Activated CD4-positive, alpha-beta T cell treated with anti-CD3 and anti-CD28 coated beads, Interleukin-2, Interleukin-6, amounts not matched to agents 100 ng/mL and 50 ng/mL, durations not matched to agents 16 hours and 8 hours (primary cell): Measurements from ENCODE around the gene PC.

ENCODE experiments used
- DNase-seq: peaks from one replicate; pipeline ENCODE4 v3.0.0-alpha.2; 2020

The PC gene

DNA sequence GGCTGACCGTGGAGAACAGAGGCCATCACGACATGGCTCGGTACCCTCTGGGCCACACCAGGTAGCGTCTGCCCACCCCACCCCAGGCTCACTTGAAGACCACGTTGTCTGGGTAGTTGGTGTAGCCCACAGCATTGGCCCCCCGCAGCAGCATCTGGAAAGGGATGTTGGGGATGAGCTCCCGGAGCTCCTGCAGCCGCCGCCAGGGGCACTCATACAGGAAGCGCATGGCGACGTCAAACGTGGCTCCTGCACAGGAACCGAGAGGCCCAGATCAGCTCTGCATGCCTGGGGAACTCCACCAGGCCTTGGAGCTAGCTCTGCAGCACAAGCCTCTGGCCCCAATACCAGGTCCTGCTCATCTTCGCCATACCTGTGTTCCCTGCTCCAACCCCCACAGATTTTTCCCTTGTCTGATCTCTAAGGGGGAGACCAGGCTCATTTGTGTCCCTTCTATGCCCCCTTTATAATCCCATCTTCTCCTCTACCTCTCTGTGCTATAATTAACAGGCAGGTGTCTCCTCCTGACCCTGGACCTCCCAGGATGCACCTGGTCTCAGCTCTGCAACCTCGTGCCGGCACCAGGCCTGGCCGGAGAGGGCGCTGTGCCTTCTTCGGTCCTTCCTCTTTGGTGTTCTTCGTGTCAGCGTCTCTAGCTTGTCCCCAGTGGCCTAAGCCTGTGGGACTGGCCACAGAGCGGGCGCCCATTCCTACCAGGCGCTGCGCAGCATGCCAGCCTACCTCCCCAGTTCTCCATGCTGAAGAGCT is 106.3 kb downstream of the PC start:
- DNase-seq = peak; percentile 40

DNA sequence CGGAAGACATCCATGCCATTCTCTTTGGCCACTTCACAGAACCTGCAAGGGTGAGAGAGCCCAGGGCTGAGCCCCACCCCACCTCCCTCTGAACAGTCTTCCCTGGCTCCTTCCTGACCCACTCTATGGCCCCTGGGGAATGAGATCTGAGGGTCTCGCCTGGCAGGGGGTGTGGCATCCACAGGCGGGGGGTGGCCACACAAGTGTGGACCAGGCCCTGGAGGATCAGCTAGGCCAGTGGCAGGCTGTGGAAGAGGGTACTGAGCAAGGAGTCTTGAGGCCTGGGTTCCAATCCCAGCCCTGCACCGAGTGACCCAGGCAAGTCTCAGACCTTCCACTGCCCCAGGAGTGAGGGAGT is 107.0 kb downstream of the PC start:
- no peak for DNase-seq

DNA sequence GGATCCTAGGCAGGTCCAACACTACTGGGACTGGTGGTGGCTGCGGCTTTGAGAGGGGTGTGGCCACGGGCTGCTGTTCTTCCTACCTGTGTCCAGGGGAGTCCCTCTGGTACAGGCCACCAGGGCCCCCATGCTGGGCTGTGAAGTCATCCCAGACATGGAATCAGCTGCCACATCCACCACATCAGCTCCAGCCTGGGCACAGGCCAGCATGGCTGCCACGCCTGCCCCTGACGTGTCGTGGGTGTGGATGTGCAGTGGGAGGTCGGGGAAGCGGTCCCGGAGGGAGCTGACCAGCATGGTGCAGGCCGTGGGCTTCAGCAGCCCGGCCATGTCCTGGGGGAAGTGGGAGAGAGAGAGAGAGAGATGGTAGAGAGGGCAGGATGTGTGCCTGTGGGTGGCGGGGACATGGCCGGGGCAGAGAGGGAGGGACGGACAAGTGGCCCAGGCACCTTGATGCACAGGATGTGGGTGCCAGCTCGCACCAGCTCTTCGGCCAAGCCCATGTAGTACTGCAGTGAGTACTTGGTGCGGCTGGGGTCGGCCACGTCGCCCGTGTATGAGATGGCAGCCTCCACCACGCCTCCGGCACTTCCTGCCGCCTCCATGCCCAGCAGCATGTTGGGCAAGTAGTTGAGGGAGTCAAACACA is 107.5 kb downstream of the PC start:
- DNase-seq = no peak

DNA sequence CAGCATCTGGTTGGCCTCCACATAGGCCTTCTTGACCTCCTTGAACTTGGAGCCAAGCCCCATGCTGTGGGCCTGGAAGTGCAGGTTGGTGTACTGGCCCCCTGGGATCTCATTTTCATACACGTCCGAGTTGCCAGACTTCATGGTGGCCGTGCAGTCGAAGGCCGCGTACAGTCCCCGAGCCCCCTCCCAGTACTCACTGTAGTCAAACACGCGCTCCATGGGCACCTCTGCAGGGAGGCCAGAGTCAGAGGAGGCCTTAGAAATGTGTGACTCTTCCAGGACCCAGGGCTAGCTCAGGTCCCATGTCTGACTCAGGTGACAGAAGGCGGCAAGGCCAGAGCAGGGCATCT is 108.0 kb downstream of the PC start:
- DNase-seq = no peak

- DNase-seq = no peak
Observed at GRCh38 chr11:66849501-66850234, 108.5 kb downstream of the PC start.

DNA sequence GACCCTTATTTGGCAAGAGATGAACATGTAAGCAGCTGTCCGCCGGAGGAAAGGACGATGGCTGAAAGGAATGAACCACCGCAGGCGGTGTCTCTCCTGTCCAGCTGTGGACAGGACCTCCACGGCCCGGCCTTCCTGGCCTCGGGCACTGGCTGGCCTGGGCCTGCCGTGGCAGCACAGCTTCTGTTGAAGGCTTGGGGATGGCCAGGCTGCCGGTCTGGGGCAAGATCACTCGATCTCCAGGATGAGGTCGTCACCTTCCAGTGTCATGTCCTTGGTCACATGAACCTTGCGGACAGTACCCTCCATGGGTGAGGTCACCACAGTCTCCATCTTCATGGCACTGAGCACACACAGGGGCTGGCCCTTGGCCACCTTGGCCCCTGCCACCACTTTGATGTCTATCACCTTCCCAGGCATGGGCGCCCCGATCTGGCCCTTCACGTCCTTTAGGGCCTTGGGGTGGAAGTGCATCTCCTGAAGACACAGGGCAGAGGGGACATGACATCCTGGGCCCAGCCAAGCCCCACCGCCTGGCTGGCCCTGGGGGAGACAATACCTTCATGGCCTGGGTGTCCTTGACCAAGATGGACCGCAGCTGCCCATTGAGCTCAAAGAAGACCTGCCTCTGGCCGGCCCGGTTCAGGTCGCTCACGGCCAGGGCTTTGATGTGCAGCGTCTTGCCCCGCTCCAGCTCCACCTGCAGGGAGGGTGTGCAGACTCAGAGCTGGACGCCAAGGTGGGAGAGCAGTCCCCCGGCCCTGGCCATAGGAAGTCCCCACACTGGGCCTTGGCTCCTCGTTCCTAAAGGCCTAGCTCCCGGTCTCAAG is 109.3 kb downstream of the PC start:
- DNase-seq = no peak

DNA sequence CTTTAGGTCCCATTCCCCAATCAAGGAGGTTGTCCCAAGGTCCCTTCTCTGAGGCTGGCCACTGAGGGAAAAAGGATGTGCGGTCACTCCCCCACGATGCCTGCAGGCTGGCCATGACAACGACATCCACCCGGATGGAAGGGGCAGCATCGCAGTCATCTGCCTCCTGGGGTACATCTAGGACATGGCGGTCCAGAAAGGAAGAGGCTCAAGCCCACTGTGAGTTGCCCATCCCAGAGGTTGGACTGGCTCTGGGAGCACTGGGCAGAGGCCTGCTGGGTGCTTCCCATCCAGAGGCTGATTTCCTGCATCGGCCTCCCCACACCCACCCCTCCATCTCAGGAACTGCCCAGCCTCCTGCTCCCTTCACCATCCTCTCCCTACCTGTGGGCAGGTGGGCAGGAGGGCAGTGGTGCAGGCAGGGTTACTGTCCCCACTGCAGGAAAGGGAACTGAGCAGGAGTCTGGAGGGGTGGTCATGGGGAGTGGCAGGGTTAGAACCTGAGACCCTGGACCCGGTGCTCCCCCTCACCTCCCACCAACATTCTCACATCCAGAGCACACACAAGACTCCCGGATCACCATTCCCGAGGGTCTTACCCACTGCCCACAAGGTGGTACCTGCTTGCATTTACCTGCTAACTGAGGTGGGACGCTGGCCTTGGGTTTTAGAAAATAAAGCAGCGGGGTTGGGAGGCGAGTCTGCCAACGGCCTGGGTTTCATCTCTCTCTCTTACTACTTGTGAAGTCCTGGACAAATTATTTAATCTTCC is 110.5 kb downstream of the PC start:
- no peak for DNase-seq

DNA sequence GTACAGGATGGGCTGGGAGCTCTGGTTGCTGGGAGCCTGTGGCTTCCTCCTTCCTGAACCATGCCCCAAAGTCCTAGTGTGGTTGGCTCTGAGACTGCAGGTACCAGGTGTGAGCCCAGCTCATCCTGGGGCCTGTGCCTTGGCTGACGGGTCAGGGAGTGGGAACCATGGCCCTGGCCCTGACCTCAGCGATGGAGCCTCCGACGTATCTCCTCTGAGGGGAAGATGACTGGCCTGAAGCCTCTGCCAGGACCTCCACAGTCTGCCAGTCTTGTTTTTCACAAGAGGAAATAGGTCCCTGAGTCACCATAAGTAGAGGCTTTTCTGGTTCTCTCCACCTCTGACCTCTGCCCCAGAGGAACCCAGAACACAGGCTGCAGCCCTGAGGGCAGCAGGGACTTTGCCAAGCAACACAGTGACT is 111.5 kb downstream of the PC start:
- DNase-seq = no peak

DNA sequence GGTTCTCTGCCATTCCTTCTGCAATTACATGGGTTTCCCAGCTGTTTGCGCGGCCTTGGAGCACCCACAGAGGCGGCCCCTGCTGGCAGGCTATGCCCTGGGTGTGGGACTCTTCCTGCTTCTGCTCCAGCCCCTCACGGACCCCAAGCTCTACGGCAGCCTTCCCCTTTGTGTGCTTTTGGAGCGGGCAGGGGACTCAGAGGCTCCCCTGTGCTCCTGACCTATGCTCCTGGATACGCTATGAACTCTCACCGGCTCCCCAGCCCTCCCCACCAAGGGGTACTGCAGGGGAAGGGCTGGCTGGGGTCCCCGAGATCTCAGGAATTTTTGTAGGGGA is 112.3 kb downstream of the PC start:
- DNase-seq = no peak

DNA sequence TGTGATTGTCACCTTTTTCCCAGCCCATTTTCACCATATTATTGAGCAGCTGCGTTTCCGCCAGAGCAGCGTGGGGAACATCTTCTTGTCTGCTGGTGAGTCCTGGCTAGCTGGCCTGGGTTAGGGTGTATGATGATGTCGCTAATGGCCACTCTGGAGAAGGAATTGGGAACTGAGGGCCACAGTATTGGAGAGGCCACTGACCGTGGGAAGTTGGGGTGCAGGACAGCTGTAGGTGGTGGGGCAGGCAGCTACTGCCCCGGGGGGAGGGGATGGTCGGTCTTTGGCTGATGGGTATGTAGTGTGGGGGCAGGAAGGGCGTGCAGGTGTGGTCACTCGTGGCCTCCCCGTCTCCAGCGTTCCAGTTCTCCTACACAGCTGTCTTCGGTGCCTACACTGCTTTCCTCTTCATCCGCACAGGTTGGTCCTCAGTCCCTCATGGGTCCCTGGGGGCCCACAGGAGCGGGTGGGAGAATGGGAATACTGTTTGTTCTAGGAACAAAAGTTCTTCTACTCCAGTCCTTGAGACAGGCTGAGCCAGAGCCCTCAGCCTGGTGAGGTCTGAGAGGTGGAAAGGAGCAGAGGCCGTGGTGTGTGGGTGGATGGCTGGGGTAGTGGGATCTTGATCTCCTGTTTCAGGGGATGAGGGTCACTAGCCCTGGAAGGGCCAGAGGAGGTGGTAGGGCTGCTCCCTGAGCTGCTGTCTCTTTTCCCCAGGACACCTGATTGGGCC is 112.9 kb downstream of the PC start:
- no peak for DNase-seq

- no peak for DNase-seq
Observed at GRCh38 chr11:66844496-66845142, 113.6 kb downstream of the PC start.

GRCh38 chr11:66843776-66844495 is 114.2 kb downstream of the PC start:
- DNase-seq = no peak

DNA sequence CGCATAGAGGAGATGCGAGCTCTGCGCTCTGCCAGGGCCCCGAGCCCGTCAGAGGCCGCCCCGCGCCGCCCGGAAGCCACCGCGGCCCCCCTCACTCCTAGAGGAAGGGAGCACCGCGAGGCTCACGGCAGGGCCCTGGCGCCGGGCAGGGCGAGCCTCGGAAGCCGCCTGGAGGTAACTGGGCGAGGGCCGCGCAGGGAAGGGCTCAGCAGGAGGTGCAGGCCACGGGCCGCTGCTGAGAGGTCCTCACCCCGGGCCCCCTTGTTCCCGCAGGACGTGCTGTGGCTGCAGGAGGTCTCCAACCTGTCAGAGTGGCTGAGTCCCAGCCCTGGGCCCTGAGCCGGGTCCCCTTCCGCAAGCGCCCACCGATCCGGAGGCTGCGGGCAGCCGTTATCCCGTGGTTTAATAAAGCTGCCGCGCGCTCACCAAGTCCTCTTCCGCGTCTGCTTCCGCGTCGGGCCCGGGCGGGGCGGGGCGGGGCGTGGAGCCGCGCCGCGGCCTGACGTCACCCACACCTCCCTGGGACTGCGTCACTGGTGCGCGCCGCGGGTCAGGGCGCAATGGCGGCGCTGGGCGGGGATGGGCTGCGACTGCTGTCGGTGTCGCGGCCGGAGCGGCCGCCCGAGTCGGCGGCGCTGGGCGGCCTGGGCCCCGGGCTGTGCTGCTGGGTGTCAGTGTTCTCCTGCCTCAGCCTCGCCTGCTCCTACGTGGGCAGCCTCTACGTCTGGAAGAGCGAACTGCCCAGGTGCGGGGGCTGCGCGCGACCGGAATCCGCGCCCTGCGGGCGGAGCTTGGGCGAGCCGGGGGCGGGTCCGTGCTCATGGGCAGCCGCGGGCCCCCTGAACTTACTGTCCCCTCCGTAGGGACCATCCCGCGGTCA is 115.0 kb downstream of the PC start, which contains the start of gene RCE1:
Gene RCE1, plus strand, starts transcription at position 546 of the 880 bp plus-strand sequence. Its CDS starts 15 bp downstream, at position 561.
- peak; percentile 94 for DNase-seq

DNA sequence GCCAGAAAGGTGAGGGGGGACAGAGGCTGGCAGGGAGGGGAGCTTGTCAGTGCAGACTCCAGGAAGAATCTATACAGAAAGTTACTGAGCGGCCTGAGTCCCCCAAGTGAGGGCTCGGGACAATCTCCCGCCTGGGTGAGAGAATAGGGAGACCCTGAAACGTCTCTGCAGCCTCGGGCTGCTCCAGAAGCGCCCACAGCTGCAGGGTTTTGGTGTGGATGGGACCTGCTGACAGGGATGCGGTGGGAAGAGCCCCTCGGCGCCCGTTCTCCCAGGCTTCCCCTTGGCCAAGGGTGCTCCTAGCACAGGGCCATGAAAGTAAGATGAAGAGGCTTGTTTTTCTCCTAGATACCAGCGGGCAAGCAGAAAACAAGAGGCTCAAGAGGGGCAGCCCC is 115.7 kb downstream of the PC start:
- DNase-seq = no peak

- DNase-seq = no peak
Observed at GRCh38 chr11:66841861-66842260, 116.3 kb downstream of the PC start.

GRCh38 chr11:66840317-66841091 is 117.7 kb downstream of the PC start:
- no peak for DNase-seq

- DNase-seq = no peak
Observed at GRCh38 chr11:66835768-66836405, 122.3 kb downstream of the PC start.

- no peak for DNase-seq
Observed at GRCh38 chr11:66834943-66835342, 123.2 kb downstream of the PC start.
